Measurements from ENCODE around the gene TNFAIP3. TPM values are rescaled to one million over a fixed set of nuclear protein-coding genes. Genes with fewer than 3 reads are reported as not detected.

TNFAIP3 gene
- polyA plus RNA-seq, 3 donors, result 35.5 to 273 (median 38.4) TPM

GRCh38 chr6:137824896-137825295 is 42.2 kb upstream of the TNFAIP3 start:
- DNase-seq, result no peak
- peaks cover 0 to 2% (median 0%) of the 10 kb centered on the region in 3 donors for H3K27me3 Mint-ChIP-seq (ENCODE audit: low read depth in 3 of 3)
- peak overlapping the region in 1 of 2 donors; percentile 67 for H3K27ac ChIP-seq (ENCODE audit: low read depth in 1 of 2, low read length in 2 of 2)

GRCh38 chr6:137827411-137827940 is 39.6 kb upstream of the TNFAIP3 start:
- H3K27me3 ChIP-seq (ENCODE audit: control insufficient read depth in 2 of 2, insufficient read depth in 2 of 2, low read length in 2 of 2), result no peaks in the 10 kb centered on the region
- Mint-ChIP-seq H3K9me3 (peaks cover 0 to 6% (median 0%) of the 10 kb centered on the region in 7 donors), H3K4me3 (no peak overlapping the region), H3K27me3 (ENCODE audit: low read depth in 3 of 3) (peaks cover 0 to 2% (median 0%) of the 10 kb centered on the region in 3 donors), H3K27ac (no peak overlapping the region), H3K4me1 (peaks cover 25% of the 10 kb centered on the region), H3K36me3 (peaks cover 0 to 3% of the 10 kb centered on the region in 2 donors)
- no peak overlapping the region for H3K4me2 ChIP-seq (replicated peaks; ENCODE audit: extremely low read depth, low read length, poor library complexity, severe bottlenecking)
- H3K9ac ChIP-seq (ENCODE audit: insufficient read depth, low read length, poor library complexity, severe bottlenecking), result no peak overlapping the region
- no peak overlapping the region for H3K27ac ChIP-seq (ENCODE audit: low read depth in 1 of 2, low read length in 2 of 2)
- peaks cover 18 to 23% of the 10 kb centered on the region in 2 donors for H3K4me1 ChIP-seq (ENCODE audit: control insufficient read depth in 1 of 2, insufficient read depth in 2 of 2, low read length in 2 of 2)
- WGBS (ENCODE audit: insufficient coverage), result 92% methylated on average over 4 of the region's 5 CpGs
- no peaks in the 10 kb centered on the region for H3K79me2 ChIP-seq (ENCODE audit: insufficient read depth, low read length)
- H3K4me3 ChIP-seq (replicated peaks in 1 of 3; ENCODE audit: low read depth in 2 of 3, low read length in 3 of 3), result no peak overlapping the region
- intact Hi-C loops (cut with micrococcal nuclease), result no loop called here
- DNase-seq, result no peak
- no peaks in the 10 kb centered on the region for H3K36me3 ChIP-seq (replicated peaks in 1 of 2; ENCODE audit: control insufficient read depth in 1 of 2, insufficient read depth in 2 of 2, low read length in 2 of 2)
- no peak for TF ChIP-seq CTCF (IDR thresholded peaks at IDR 0.05)
- no peaks in the 10 kb centered on the region for H3K9me3 ChIP-seq (replicated peaks in 1 of 2; ENCODE audit: control insufficient read depth in 1 of 2, insufficient read depth in 1 of 2, low read length in 2 of 2)
- H4K20me1 ChIP-seq (ENCODE audit: insufficient read depth, low read length), result no peaks in the 10 kb centered on the region
- H2AFZ ChIP-seq (ENCODE audit: insufficient read depth, low read depth, low read length, poor library complexity, severe bottlenecking), result no peak overlapping the region

More at GRCh38 chr6:137824896-137825295, 42.2 kb upstream of the TNFAIP3 start:
- peaks cover 0 to 6% (median 0%) of the 10 kb centered on the region in 7 donors for H3K9me3 Mint-ChIP-seq
- Histone ChIP-seq H3K79me2 (ENCODE audit: insufficient read depth, low read length) (no peaks in the 10 kb centered on the region), H4K20me1 (ENCODE audit: insufficient read depth, low read length) (no peaks in the 10 kb centered on the region), H3K4me1 (ENCODE audit: control insufficient read depth in 1 of 2, insufficient read depth in 2 of 2, low read length in 2 of 2) (peaks cover 6 to 11% of the 10 kb centered on the region in 2 donors), H3K9me3 (replicated peaks in 1 of 2; ENCODE audit: control insufficient read depth in 1 of 2, insufficient read depth in 1 of 2, low read length in 2 of 2) (no peaks in the 10 kb centered on the region), H3K36me3 (replicated peaks in 1 of 2; ENCODE audit: control insufficient read depth in 1 of 2, insufficient read depth in 2 of 2, low read length in 2 of 2) (no peaks in the 10 kb centered on the region), H3K9ac (ENCODE audit: insufficient read depth, low read length, poor library complexity, severe bottlenecking) (no peak overlapping the region), H3K4me2 (replicated peaks; ENCODE audit: extremely low read depth, low read length, poor library complexity, severe bottlenecking) (no peak overlapping the region), H3K4me3 (replicated peaks in 1 of 3; ENCODE audit: low read depth in 2 of 3, low read length in 3 of 3) (no peak overlapping the region), H3K27me3 (ENCODE audit: control insufficient read depth in 2 of 2, insufficient read depth in 2 of 2, low read length in 2 of 2) (no peaks in the 10 kb centered on the region), H2AFZ (ENCODE audit: insufficient read depth, low read depth, low read length, poor library complexity, severe bottlenecking) (no peak overlapping the region)
- H3K4me1 Mint-ChIP-seq, result peaks cover 16% of the 10 kb centered on the region
- no peak for TF ChIP-seq CTCF (IDR thresholded peaks at IDR 0.05)
- peaks cover 0 to 3% of the 10 kb centered on the region in 2 donors for H3K36me3 Mint-ChIP-seq
- WGBS (ENCODE audit: insufficient coverage), result 100% methylated on average over 1 of the region's 2 CpGs
- H3K27ac Mint-ChIP-seq, result peak overlapping the region in 5 of 7 donors; percentile 76 to 90 (median 90)
- intact Hi-C loops (cut with micrococcal nuclease), result no loop called here
- H3K4me3 Mint-ChIP-seq, result no peak overlapping the region
